GM11168 (cell line): Measurements from ENCODE around the gene MYO18B.
"Not testable (repeated sequence)": the region's sequence is repeated elsewhere in the genome, so short reads cannot be mapped to it uniquely, and the experiment has no call there.

Experiments used
- in situ Hi-C: fragments of 300-500 bp; cut with MboI; formaldehyde crosslinking; loops from one replicate; pipeline ENCODE4 v1.12.0; 2022; ENCODE audit warnings: low sequenced_read_pairs; ENCODE audit not compliant: unreplicated experiment

Gene MYO18B

DNA sequence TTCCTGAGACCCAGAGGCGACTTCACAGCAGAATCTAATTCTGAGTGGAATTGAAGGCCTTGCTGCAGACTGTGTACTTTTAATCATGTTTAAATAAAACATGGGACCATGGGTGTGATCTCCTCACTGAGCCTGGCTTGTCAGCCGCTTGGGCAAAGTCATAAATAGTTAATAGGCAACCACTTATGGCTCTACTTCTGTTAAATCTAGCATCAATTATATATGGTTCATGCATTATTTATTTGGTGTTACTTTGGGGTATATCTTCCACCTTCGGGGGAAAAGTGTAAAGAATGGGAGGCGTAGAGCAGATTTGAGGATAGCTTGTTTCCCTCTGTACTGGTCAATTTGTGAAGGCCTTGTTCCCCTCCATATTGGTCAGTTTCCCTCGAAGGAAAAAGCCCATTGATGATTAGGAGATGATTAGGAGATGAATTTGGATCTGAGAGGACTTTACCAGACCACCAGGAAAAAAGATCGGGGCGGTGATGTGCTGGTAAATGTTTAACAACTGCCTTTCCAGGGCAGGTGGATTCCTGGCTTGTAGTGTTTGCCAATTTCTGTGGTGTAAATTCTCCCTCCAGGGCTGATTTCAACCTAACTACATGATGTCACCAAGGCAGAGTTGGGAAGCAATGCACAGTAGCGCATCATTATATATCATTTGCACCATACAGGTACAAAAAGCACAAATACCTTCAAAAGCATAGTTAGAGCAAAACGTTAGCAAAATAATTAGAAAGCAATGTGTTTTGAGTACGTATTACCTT, 223.2 kb downstream of the MYO18B start:
- in situ Hi-C loops, result no loop called here

- in situ Hi-C loops, result no loop called here
Observed at GRCh38 chr22:25966448-25966913, 224.5 kb downstream of the MYO18B start.

DNA sequence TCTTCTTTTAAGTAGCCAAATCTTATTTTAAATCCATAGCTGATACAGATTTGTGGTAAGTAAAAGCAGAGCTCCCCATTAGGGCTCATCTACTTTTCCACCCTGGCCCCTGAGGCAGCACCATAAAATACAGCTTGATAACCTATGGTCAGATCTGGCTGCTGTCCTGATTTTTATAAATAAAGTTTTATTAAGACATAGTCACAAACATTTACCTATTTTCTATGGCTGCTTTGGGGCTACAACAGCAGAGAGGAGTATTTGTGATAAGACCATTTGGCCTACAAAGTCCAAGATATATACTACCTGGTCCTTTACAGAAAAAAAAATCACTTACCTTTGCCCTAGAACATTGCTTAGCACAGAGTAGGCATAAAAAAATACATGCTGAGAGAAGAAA, 227.3 kb downstream of the MYO18B start:
- in situ Hi-C loops, result no loop called here

- in situ Hi-C loops, result no loop called here
Observed at GRCh38 chr22:25969901-25970300, 227.9 kb downstream of the MYO18B start.

DNA sequence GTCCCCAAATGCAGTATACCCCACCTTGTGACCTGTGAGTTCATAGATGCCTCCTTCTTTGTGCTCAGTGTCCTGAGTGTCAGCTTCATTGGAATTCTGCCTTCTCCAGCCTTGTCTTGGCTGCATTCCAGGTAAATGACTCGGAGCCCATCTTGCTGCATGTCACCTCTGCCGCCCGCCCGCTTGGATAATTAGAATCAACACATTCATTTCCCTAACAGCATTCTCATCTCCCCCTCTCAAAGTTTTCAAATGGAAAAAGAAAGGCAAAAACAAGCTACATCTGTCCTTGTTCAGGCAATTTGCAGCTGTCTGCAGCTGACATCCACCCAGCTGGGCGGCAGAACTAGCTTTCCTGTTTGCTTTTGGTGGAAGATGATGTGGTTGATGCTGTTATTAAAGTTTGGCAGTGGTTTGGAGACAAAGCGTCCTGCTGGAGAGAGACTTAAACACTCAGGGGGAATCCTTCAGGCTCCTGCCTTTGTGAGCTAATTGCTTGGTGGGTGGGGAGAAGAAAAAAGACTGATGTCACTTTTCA, 228.5 kb downstream of the MYO18B start:
- in situ Hi-C loops, result no loop called here

GRCh38 chr22:25970999-25971811, 229.2 kb downstream of the MYO18B start:
- in situ Hi-C loops, result no loop called here

GRCh38 chr22:25972397-25972796, 230.4 kb downstream of the MYO18B start:
- in situ Hi-C loops, result no loop called here

DNA sequence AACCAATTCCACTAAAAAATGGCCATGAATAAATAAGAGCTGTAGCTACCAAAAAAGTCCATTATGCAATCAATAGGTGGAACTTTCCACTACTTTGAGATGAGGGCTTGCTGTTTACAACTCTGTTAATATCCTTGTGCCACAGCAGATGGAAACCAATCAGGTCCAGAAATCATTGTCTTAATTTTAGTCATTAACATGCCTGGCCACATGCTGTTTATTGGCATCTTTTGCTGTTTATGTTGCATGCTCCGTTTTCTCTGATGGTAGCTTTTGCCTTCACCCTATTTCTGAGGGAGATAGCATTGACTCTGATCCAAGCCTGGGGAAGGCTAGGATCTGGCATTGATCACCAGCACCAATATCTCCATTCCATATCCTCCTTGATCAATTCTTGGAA, 234.4 kb downstream of the MYO18B start:
- in situ Hi-C loops, result no loop called here

DNA sequence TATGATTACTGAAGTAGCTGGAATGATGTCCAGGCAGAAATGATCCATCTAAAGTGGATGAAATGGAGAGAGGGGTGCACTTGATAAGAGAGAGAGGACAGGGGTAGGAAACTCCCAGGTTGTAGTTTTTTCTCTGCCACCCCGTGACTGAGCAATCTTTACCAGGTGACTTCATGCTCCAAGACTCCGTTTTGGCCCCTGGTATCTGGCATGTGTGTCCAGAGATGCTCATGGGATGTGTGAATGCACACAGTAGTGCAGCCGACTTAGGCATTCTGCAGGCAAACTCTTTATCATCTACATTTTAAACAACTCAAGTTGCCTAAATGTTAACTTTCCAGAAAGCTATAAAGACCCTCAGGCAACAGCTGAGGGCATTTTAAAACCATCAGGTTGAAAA, 238.0 kb downstream of the MYO18B start:
- in situ Hi-C loops, result no loop called here

GRCh38 chr22:25984911-25985310, 242.9 kb downstream of the MYO18B start:
- in situ Hi-C loops, result not testable (repeated sequence)

- in situ Hi-C loops, result no loop called here
Observed at GRCh38 chr22:25987948-25988347, 246.0 kb downstream of the MYO18B start.

- in situ Hi-C loops, result no loop called here
Observed at GRCh38 chr22:25990940-25991339, 249.0 kb downstream of the MYO18B start.

DNA sequence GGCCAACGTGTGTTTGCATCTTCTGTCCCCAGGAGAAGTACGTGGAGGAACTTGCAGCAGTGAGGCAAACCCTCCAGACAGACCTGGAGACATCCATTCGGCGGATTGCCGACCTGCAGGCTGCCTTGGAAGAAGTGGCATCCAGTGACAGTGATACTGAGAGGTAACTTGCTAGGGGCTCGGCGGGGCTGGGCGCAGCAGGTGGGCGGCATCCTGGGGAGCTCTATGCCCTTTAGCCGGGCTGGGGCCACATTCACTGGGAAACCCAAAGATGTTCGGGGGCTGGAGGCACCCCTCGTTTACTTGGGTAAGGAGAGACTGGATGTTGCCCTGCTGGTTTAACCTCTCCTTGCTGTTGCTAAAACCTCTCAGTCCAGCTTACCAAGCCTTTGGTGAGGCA, 250.3 kb downstream of the MYO18B start:
- in situ Hi-C loops, result no loop called here

DNA sequence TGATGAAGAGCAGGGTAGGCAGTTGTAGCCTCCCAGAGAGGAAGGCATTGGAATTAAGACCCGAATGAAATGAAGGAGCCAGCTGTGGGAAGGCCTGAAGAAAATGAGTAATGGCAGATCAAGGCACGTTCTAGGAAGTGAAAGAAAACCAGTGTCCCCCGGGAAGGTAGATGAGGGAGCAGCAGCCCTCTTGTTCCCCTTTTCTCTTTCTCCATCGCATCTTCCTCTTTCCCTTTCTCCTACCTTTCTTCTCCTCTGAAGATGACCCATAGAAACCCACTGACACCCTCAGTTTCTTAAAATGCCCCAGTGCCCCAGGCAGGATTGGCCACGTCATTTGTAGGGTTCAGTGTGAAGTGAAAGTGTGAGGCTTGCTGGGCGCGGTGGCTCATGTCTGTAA, 254.7 kb downstream of the MYO18B start:
- in situ Hi-C loops, result no loop called here

DNA sequence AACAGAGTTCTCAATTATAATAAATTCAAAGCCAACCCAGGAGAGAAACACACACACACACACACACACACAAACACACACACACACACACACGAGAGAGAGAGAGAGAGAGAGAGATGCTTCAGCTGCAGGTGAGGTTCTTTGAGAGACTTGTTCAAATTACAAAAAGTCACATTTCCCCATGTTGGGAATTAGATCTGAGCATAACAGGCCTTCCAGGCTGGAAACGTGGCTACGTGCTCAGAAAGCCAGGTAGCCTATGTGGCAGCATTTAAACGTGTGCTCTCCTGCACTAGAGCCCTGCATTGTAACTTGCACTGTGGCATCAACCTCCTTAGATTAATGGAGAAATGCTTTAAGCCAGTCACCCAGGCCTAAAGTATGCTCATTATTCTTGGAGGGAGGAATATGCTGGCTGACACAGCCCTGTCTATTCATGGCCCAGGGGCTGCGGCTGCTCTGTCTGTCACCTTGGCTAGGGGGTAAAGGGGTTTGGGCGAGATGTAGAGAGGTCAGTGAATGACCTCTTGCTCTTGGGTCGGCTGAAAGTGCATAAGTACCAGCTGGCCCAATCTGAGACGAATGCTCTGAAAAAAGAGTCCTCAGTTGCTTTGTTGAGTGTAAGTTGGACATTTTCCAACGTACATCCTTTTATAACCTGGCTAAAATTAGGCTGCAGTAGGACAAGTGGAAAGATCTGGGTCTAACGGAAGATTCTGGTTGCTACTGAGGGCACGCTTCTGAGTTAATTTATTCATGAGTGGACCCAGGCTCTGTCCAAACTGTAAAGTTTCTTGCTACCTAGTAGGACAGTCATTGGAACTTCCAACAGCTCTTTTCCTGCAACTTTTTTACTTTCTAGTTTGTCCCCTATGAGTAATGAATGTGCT, 256.1 kb downstream of the MYO18B start:
- in situ Hi-C loops, result no loop called here

DNA sequence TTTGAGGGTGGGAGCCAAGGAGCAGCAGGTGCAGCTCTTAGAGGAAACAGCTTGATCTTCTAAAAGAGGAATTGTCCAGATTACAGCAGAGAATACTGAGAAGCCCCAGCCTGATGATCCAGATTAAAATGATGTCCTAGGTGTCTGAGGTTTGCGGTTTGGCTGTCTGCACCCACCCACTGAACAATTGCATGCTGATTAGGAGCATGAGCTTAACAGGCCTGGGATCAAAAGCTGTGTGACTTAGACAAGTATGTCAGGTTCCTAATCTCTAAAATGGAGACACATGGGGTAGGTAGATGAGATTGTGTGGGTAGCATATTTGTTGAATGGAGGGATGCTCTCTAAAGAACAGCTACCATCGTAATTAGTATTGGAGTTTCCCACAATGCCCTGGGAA, 260.5 kb downstream of the MYO18B start:
- in situ Hi-C loops, result no loop called here

DNA sequence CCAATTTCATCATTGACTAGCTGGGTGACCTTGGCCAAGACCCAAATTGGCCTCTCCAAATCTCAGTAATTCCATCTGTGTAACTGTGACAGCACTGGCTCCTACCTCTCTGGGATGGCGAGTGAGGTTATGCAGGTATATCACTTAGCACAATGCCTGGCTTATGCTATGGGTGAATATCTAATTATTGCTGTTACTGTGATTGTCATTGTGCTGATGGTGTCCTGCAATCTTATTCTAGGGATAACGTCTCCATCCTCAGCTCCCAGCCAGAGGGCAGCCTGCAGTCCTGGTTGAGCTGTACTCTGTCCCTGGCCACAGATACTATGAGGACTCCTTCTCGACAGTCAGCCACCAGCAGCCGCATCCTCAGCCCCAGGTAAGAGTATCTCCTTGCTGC, 262.5 kb downstream of the MYO18B start:
- in situ Hi-C loops, result no loop called here

DNA sequence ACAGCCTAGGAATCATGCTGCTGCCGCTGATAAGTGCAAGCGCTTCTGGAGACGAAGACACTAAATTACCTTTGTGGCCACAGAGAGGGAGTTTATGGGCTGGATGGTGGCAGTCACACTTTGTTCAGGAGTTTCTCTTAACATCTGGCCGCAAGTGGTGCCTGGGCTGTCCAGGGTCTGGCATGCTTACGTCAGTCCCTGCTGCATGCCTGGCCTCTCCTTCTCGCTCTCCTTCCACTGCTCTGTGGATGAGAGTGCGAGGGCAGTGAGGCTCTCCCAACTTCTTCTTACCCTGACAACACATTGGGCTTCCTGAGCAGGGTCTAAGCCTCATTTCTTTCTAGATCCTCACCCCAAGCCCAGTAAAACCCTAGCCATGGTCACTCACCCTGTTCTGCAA, 266.6 kb downstream of the MYO18B start:
- in situ Hi-C loops, result no loop called here

- in situ Hi-C loops, result no loop called here
Observed at GRCh38 chr22:26016916-26017315, 274.9 kb downstream of the MYO18B start.

GRCh38 chr22:26017932-26018331, 275.9 kb downstream of the MYO18B start:
- in situ Hi-C loops, result no loop called here
